CMK (cell line): ENCODE measurements around the gene PARVA.
"Not testable (repeated sequence)": the region's sequence is repeated elsewhere in the genome, so short reads cannot be mapped to it uniquely, and the experiment has no call there.

Experiments
- DNase-seq: peaks from one replicate; pipeline ENCODE4 v3.0.0-alpha.2; 2010; ENCODE audit warnings: low read depth

The PARVA gene

GRCh38 chr11:12503886-12504285 lies 126.5 kb downstream of the PARVA start:
- DNase-seq, result no peak

- no peak for DNase-seq
Measured at GRCh38 chr11:12505183-12505582, 127.8 kb downstream of the PARVA start.

- no peak for DNase-seq
Measured at GRCh38 chr11:12506404-12506921, 129.1 kb downstream of the PARVA start.

GRCh38 chr11:12507391-12507790 lies 130.0 kb downstream of the PARVA start:
- no peak for DNase-seq

- no peak for DNase-seq
Measured at GRCh38 chr11:12508151-12508751, 130.9 kb downstream of the PARVA start.

GRCh38 chr11:12509371-12509770 lies 132.0 kb downstream of the PARVA start:
- DNase-seq, result no peak

GRCh38 chr11:12512132-12512531 lies 134.8 kb downstream of the PARVA start:
- no peak for DNase-seq

GRCh38 chr11:12512826-12513395 lies 135.5 kb downstream of the PARVA start:
- DNase-seq, result no peak

- no peak for DNase-seq
Measured at GRCh38 chr11:12516387-12517105, 139.2 kb downstream of the PARVA start.

- no peak for DNase-seq
Measured at GRCh38 chr11:12517306-12517705, 139.9 kb downstream of the PARVA start.

GRCh38 chr11:12517741-12518140 lies 140.4 kb downstream of the PARVA start:
- DNase-seq, result no peak

- no peak for DNase-seq
Measured at GRCh38 chr11:12518606-12519385, 141.4 kb downstream of the PARVA start.

GRCh38 chr11:12520054-12520453 lies 142.7 kb downstream of the PARVA start:
- no peak for DNase-seq

GRCh38 chr11:12520576-12520975 lies 143.2 kb downstream of the PARVA start:
- not testable (repeated sequence) for DNase-seq

GRCh38 chr11:12523180-12523924 lies 146.0 kb downstream of the PARVA start:
- DNase-seq, result no peak

- no peak for DNase-seq
Measured at GRCh38 chr11:12524865-12525264, 147.5 kb downstream of the PARVA start.

- no peak for DNase-seq
Measured at GRCh38 chr11:12525466-12526055, 148.2 kb downstream of the PARVA start.

- no peak for DNase-seq
Measured at GRCh38 chr11:12526789-12527188, 149.4 kb downstream of the PARVA start.

- DNase-seq, result no peak
Measured at GRCh38 chr11:12528487-12528886, 151.1 kb downstream of the PARVA start.

GRCh38 chr11:12529041-12529440 lies 151.7 kb downstream of the PARVA start:
- DNase-seq, result no peak

GRCh38 chr11:12529793-12530192 lies 152.4 kb downstream of the PARVA start:
- no peak for DNase-seq
